Fibroblast of mammary gland (primary cell): ENCODE results near the gene INTS15.

Experiments used
- DNase-seq: peaks from one replicate; pipeline ENCODE4 v3.0.0-alpha.2; 2010; ENCODE audit warnings: low read depth
- H3K4me3 ChIP-seq: 2 replicates; pipeline ENCODE4 v1.5.1; 2011; ENCODE audit warnings: low read depth, mild to moderate bottlenecking, low read length, moderate library complexity; ENCODE audit not compliant: control insufficient read depth
- TF ChIP-seq, protein P1 (sequence below): conservative IDR thresholded peaks from 2 replicates; pipeline ENCODE4 v1.5.1; 2011; ENCODE audit warnings: low read depth, low read length, inconsistent platforms; ENCODE audit not compliant: control insufficient read depth, insufficient read depth

Gene INTS15

DNA sequence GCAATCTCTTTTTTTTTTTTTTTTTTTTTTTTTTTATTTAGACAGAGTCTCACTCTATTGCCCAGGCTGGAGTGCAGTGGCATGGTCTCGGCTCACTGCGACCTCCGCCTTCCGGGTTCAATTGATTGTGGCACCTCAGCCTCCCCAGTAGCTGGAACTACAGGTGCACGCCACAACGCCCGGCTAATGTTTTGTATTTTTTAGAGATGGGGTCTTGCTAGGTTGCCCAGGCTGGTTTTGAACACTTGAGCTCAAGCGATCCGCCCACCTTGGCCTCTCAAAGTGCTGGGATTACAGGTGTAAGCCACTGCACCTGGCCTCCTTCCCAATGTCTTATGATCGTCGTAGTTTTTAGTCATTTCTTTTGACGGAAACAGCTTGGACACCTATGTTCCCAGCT lies 19.0 kb downstream of the INTS15 start:
- no peak overlapping the region for H3K4me3 ChIP-seq
- TF ChIP-seq, protein P1, sequence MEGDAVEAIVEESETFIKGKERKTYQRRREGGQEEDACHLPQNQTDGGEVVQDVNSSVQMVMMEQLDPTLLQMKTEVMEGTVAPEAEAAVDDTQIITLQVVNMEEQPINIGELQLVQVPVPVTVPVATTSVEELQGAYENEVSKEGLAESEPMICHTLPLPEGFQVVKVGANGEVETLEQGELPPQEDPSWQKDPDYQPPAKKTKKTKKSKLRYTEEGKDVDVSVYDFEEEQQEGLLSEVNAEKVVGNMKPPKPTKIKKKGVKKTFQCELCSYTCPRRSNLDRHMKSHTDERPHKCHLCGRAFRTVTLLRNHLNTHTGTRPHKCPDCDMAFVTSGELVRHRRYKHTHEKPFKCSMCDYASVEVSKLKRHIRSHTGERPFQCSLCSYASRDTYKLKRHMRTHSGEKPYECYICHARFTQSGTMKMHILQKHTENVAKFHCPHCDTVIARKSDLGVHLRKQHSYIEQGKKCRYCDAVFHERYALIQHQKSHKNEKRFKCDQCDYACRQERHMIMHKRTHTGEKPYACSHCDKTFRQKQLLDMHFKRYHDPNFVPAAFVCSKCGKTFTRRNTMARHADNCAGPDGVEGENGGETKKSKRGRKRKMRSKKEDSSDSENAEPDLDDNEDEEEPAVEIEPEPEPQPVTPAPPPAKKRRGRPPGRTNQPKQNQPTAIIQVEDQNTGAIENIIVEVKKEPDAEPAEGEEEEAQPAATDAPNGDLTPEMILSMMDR: no peak
- DNase-seq: no peak

DNA sequence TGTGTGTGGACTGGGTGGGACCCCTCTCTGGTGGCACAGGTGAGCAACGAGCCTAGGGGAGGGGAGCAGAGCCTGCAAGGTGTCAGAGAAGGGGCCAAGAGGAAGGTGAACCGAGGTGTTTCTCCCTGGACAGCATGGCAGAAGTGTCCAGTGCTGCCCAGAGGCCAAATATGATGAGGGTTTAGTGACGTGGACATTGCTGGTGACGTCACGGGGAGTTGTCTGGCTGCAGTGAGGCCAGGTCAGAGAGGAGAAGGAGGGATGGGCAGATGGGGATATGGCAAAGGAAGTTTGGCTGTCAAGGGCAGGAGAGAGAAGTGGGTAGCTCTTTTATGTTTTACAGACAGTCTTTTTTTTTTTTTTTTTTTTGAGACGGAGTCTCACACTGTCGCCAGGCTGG lies 23.0 kb downstream of the INTS15 start:
- H3K4me3 ChIP-seq: no peak overlapping the region
- DNase-seq: no peak
- TF ChIP-seq, protein P1: no peak

DNA sequence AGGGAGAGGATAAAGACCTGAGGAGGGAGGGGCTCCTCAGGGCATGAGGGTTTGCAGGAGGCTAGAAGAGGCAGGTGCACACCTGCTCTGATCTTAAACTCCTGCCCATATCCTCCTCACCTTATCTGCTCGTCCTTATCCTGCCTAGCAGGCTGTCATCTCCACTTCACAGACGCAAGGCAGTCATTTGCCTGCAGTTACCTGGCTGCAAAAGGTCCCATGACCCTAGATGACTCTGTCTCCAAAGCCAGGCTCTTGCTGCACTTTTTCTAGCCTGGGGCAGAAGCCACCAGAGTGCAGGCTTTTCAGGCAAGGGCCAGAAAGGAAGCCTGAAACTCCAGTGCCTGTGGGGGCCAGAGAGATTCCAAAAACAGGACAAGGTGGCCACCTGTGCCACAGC lies 23.9 kb downstream of the INTS15 start:
- TF ChIP-seq, protein P1: no peak
- no peak overlapping the region for H3K4me3 ChIP-seq
- DNase-seq: no peak

DNA sequence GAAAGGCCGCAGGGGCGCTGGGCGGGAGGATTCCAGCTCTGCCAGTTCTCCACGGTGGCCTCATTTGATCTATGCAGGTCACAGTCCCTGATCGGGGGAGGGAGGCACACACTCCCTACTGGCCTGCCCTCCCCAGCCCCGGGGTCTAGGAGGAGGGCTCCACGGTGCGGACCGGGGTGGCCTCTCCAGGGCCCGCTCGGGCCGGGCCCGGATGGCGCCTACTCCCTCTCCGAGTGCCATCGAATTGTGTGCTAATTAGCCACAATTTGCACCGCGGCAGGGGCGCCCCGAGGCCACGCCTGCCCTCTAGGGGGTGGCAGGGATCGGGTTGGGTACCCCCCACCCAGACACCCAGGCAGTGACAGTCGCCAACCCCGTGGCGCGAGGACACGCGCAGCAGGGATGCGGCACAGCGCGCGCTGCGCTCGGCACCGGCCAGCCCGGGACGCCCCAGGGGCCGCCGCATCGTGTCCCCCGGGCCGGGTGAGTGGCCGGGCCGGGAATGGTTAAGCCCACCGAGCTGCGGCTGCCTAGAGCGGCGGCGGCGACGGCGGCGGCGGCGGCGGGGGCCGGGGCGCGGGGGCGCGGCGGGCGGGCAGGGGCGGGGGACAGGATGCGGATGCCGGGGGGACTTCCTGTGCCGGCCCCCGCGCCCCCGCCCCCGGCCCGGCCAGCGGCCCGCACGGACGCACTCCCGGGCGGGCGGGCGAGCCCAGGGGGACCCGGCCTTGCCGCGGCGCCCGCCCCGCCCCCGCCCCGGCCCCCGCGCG lies 25.3 kb downstream of the INTS15 start, which contains the start of gene ZNF853:
ZNF853 (plus strand) TSS at position 658 of the 770 bp plus-strand sequence. CDS start 565 bp downstream, outside the sequence.
- TF ChIP-seq, protein P1: no peak
- H3K4me3 ChIP-seq: peak within 1 kb of the TSS; percentile 2
- DNase-seq: no peak

DNA sequence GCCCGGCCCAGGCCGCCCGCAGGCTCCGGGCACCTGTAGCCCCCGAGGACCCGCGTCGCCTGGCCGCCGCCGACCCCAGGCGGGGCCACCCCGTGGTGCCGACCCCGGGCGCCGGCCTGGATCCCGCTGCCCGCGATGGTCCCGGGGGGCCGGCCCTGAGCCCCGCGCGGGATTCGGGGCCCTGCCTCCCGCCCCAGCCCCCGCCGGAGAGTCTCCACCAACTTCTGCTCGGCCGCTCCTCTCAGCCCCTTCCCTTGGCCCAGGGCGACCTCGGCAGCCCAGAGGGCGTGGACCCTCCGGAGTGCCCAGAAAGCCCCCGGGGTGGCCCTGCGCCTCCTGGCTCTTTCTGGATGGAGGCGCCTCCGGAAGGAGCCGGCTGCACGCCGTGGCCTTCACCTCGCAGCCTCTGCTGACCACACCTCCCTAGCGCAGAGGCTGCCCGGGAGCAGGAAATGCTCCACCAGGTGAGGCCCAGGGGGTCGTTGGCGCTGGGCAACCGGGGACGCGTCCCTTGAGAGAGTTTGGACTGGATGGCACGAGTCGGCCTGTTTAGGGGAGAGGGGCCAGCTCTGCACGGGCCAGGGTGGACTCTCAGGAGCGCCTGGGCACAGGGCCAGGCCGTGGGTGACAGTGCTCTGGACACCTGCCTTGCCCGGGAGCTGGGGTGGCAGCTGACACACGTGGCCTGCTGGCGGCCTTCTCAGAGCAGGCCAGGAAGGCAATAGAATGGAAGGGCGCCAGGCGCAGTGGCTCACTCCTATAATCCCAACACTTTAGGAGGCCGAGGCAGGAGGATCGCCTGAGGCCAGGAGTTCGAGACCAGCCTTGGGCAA lies 26.1 kb downstream of the INTS15 start:
- TF ChIP-seq, protein P1: no peak
- peak overlapping the region; percentile 2 for H3K4me3 ChIP-seq
- DNase-seq: no peak

DNA sequence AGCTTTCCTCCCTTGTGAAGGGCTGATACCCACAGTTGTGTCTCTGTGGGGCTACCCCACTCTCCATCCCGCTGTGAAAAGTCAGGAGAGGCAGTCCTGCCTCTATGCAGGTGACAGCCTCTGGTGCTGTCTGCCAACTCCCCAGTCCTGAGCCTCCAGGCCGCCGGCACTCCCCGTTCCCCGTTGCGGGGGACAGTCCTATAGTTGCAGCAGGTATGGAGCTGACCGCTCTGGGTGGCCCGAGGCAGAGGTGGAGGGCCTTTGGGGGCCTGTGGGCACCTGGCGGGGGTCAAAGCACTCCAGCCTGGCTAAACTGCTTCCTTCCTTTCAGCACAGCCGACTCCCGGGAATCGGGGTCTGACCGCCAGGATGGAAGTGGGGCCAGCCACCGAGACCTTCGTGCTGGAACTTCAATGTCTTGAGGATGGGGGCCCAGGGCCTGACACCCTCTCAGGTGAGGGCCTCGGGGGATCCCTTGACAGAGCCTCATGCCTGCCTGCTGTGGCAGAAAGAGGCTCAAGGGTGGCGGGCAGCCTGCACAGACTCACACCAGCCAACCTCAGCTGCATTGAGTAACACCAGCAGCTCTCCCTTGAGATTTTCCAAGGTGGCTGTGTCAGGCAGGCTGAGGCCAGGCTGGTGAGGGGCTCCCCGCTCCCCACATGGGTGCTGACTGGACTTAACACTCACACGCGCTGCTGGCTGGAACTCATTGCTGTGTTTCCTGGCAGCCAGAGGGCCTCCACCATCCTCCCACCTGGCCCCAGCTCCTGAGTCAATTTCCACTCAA lies 27.2 kb downstream of the INTS15 start:
- H3K4me3 ChIP-seq: no peak overlapping the region
- no peak for DNase-seq
- TF ChIP-seq, protein P1: no peak
